CD4-positive, alpha-beta memory T cell (primary cell): ENCODE measurements around the gene ISX. TPM values are rescaled to one million over a fixed set of nuclear protein-coding genes. Genes with fewer than 3 reads are reported as not detected.

Source experiments
- CTCF ChIA-PET: fragments of 350-600 bp; sonication (Branson Sonifier 250); formaldehyde crosslinking; loops from one replicate; lab custom pipeline; 2021; ENCODE audit warnings: inconsistent platforms; ENCODE audit not compliant: partially characterized antibody; lab: Charles Lee
- POLR2A ChIA-PET: fragments of 350-600 bp; sonication (Branson Sonifier 250); formaldehyde crosslinking; loops from one replicate; lab custom pipeline; 2021; ENCODE audit not compliant: partially characterized antibody; lab: Charles Lee
- DNase-seq, 5 donors: peaks; one replicate each; pipeline versions ENCODE4 v3.0.0 to v3.0.0-alpha.2; 2020 to 2022; ENCODE audit warnings: mixed read lengths in 1 of 5
- H3K27ac ChIP-seq: one replicate; pipeline ENCODE4 v1.7.0; 2013; ENCODE audit warnings: low read depth, low read length
- H3K27me3 ChIP-seq: 2 replicates; pipeline ENCODE4 v1.7.0; 2013; ENCODE audit warnings: mild to moderate bottlenecking, low read length, moderate library complexity; ENCODE audit not compliant: insufficient read depth
- H3K36me3 ChIP-seq: 2 replicates; pipeline ENCODE4 v1.7.0; 2013; ENCODE audit warnings: mild to moderate bottlenecking, low read length, moderate library complexity; ENCODE audit not compliant: insufficient read depth
- H3K4me1 ChIP-seq: 2 replicates; pipeline ENCODE4 v1.7.0; 2013; ENCODE audit warnings: mild to moderate bottlenecking, low read length, moderate library complexity; ENCODE audit not compliant: insufficient read depth
- H3K4me3 ChIP-seq, 2 donors: one replicate each; pipeline ENCODE4 v1.7.0; 2013; ENCODE audit warnings: low read length in 2 of 2, mild to moderate bottlenecking in 1 of 2
- H3K9me3 ChIP-seq, 2 donors: one replicate each; pipeline ENCODE4 v1.7.0; 2013; ENCODE audit warnings: low read length in 2 of 2, control low read depth in 1 of 2; ENCODE audit not compliant: control insufficient read depth in 1 of 2
- H3K27ac Mint-ChIP-seq, 7 donors: one replicate each; pipeline ENCODE4 v1.8.0; 2020 to 2021; ENCODE audit warnings: mixed read lengths in 7 of 7, mild to moderate bottlenecking in 6 of 7, inconsistent platforms in 3 of 7, moderate library complexity in 3 of 7
- H3K27me3 Mint-ChIP-seq, 2 donors: one replicate each; pipeline ENCODE4 v1.8.0; 2020 to 2021; ENCODE audit warnings: mixed read lengths in 2 of 2
- H3K36me3 Mint-ChIP-seq, 2 donors: one replicate each; pipeline ENCODE4 v1.8.0; 2020 to 2021; ENCODE audit warnings: mixed read lengths in 2 of 2, inconsistent platforms in 1 of 2, mild to moderate bottlenecking in 1 of 2
- H3K4me1 Mint-ChIP-seq, 4 donors: one replicate each; pipeline ENCODE4 v1.8.0; 2020 to 2021; ENCODE audit warnings: mixed read lengths in 4 of 4, mild to moderate bottlenecking in 1 of 4
- H3K4me3 Mint-ChIP-seq, 8 donors: one replicate each; pipeline ENCODE4 v1.8.0; 2020 to 2021; ENCODE audit warnings: mixed read lengths in 8 of 8, mild to moderate bottlenecking in 7 of 8, moderate library complexity in 6 of 8, inconsistent platforms in 3 of 8
- H3K9me3 Mint-ChIP-seq, 8 donors: one replicate each; pipeline ENCODE4 v1.8.0; 2020 to 2021; ENCODE audit warnings: mixed read lengths in 8 of 8, mild to moderate bottlenecking in 5 of 8, inconsistent platforms in 3 of 8, moderate library complexity in 1 of 8
- intact Hi-C: fragments of 100-400 bp; cut with micrococcal nuclease; formaldehyde crosslinking; loops from one replicate; pipeline ENCODE4 v1.15.1; 2023
- polyA plus RNA-seq, 2 donors: library from polyadenylated mRNA; unstranded; fragments of 300-500 nt; fragmentation: Illumina TruSeq; gene quantifications; one replicate each; pipeline ENCODE4 v1.2.3, GENCODE V29; 2021
- total RNA-seq, 2 experiments: library from RNA; stranded (reverse); gene quantifications; one replicate each; pipeline ENCODE4 v1.2.3, GENCODE V29; 2021

Gene ISX
- total and polyA plus RNA-seq, 4 experiments from 2014 or later, result not detected

DNA sequence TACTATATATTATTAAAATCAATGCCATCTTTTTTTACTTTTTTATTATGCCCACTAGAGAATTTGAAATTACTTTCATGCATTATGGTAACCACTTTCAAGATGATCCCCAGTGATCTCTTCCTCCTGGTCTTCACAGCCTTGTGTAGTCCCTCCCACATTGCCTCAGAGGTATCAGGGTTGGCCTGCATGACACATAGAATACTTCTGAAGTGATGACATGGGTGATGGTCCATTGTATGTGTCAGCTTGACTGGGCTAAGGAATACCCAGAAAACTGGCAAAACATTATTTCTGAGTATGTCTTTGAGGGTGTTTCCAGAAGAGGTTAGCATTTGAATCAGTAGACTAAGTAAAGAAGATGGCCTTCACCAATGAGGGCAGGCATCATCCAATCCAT, 14.2 kb upstream of the ISX start:
- intact Hi-C loops, result no loop called here
- Histone ChIP-seq H3K9me3 (no peaks in the 10 kb centered on the region), H3K4me3 (no peak overlapping the region), H3K4me1 (no peaks in the 10 kb centered on the region), H3K27me3 (no peaks in the 10 kb centered on the region), H3K36me3 (no peaks in the 10 kb centered on the region), H3K27ac (no peak overlapping the region)
- ChIA-PET POLR2A (no interaction called here), CTCF (no interaction called here)
- peaks cover 0 to 9% (median 4%) of the 10 kb centered on the region in 8 donors for H3K9me3 Mint-ChIP-seq
- H3K4me1 Mint-ChIP-seq, result no peaks in the 10 kb centered on the region
- no peak overlapping the region for H3K27ac Mint-ChIP-seq
- peaks cover 10 to 25% of the 10 kb centered on the region in 2 donors for H3K27me3 Mint-ChIP-seq
- DNase-seq, result no peak
- H3K36me3 Mint-ChIP-seq, result no peaks in the 10 kb centered on the region
- H3K4me3 Mint-ChIP-seq, result no peak overlapping the region

DNA sequence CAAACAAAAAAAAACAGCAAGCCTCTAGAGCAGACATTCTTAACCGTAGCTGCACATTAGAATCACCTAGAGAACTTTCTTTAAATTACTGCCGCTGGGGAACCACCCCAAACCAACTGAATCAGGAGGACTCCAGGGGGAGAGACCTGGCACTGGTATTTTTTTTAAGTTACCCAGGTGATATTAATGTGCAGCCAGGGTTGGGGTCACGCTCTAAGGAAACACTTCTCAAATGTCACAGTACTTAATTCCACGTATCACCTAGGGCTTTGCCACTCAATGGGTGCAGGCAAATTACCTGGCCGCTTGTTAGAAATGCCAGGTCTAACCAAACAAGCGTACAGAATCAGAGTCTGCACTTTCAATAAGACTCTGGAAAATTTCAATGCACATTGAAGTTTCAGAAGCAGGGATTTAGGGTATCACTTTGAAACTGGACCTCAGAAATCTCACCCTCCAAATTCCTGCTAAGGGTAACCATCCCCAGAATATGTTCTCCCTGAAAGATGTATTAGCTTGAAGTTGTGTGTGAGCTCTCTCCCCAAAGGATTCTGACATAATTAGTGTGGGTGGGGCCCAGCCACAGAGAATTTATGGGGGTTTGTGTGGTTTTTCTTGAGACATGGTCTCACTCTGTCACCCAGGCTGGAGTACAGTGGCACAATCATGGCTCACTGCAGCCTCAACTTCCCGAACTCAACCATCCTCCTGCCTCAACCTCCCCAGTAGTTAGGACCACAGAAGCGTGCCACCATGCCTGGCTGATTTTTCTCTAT, 12.7 kb upstream of the ISX start:
- Histone ChIP-seq H3K9me3 (no peaks in the 10 kb centered on the region), H3K36me3 (no peaks in the 10 kb centered on the region), H3K4me1 (no peaks in the 10 kb centered on the region), H3K4me3 (no peak overlapping the region), H3K27me3 (no peaks in the 10 kb centered on the region), H3K27ac (no peak overlapping the region)
- H3K4me3 Mint-ChIP-seq, result no peak overlapping the region
- H3K27ac Mint-ChIP-seq, result no peak overlapping the region
- no peaks in the 10 kb centered on the region for H3K4me1 Mint-ChIP-seq
- ChIA-PET CTCF (no interaction called here), POLR2A (no interaction called here)
- no peaks in the 10 kb centered on the region for H3K36me3 Mint-ChIP-seq
- intact Hi-C loops, result no loop called here
- peaks cover 0 to 25% of the 10 kb centered on the region in 2 donors for H3K27me3 Mint-ChIP-seq
- DNase-seq, result no peak
- H3K9me3 Mint-ChIP-seq, result peaks cover 0 to 7% (median 2%) of the 10 kb centered on the region in 8 donors

DNA sequence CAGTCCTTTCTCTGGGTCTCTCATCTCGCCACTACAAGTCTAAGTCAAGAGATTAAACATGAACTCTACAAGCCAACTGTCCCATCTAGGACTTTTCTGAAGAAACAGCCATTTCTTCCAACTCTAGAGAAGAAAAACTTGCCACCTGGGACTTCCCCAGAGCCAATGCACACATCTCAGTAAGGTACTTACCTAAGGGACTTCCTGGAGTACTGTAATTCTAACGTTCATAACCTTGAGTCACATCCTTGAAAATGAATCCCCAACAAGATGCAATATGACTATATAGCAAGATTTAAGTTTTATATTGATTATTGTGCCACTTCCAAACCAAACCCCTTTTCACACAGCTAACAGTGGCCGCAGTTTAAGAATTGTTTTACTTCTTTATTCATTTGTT, 11.9 kb upstream of the ISX start:
- Histone ChIP-seq H3K9me3 (no peaks in the 10 kb centered on the region), H3K4me3 (no peak overlapping the region), H3K27ac (no peak overlapping the region), H3K27me3 (no peaks in the 10 kb centered on the region), H3K4me1 (no peaks in the 10 kb centered on the region), H3K36me3 (no peaks in the 10 kb centered on the region)
- POLR2A ChIA-PET, result no interaction called here
- H3K4me3 Mint-ChIP-seq, result no peak overlapping the region
- peaks cover 0 to 6% (median 2%) of the 10 kb centered on the region in 8 donors for H3K9me3 Mint-ChIP-seq
- H3K27ac Mint-ChIP-seq, result no peak overlapping the region
- H3K27me3 Mint-ChIP-seq, result peaks cover 0 to 21% of the 10 kb centered on the region in 2 donors
- intact Hi-C loops, result no loop called here
- no peak for DNase-seq
- H3K4me1 Mint-ChIP-seq, result no peaks in the 10 kb centered on the region
- CTCF ChIA-PET, result no interaction called here
- H3K36me3 Mint-ChIP-seq, result no peaks in the 10 kb centered on the region

DNA sequence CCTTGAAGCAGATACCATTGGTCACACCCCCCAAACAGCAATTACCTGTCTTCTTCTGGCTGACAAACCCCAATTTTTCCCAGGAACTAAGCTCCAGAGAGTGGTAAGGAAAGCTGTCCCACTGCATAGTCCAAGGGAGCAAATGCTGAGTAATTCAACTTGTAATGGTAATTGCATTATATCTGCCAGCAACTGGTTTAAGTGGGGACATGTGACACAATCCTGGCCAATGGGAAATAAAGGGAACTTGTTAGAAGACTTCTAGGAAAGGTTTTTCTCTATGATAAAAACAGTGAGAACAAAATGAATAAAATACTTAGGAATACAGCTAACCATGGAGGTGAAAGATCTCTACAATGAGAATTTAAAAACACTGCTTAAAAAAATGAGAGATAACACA, 9.5 kb upstream of the ISX start:
- no peak for DNase-seq
- POLR2A ChIA-PET, result no interaction called here
- H3K27me3 ChIP-seq, result no peaks in the 10 kb centered on the region
- no peaks in the 10 kb centered on the region for H3K9me3 ChIP-seq
- Mint-ChIP-seq H3K27me3 (peaks cover 0 to 18% of the 10 kb centered on the region in 2 donors), H3K4me1 (no peaks in the 10 kb centered on the region), H3K4me3 (no peak overlapping the region), H3K9me3 (peaks cover 0 to 6% (median 4%) of the 10 kb centered on the region in 8 donors), H3K36me3 (no peaks in the 10 kb centered on the region), H3K27ac (no peak overlapping the region)
- no peak overlapping the region for H3K4me3 ChIP-seq
- H3K27ac ChIP-seq, result no peak overlapping the region
- H3K4me1 ChIP-seq, result no peaks in the 10 kb centered on the region
- CTCF ChIA-PET, result no interaction called here
- intact Hi-C loops, result no loop called here
- H3K36me3 ChIP-seq, result no peaks in the 10 kb centered on the region

DNA sequence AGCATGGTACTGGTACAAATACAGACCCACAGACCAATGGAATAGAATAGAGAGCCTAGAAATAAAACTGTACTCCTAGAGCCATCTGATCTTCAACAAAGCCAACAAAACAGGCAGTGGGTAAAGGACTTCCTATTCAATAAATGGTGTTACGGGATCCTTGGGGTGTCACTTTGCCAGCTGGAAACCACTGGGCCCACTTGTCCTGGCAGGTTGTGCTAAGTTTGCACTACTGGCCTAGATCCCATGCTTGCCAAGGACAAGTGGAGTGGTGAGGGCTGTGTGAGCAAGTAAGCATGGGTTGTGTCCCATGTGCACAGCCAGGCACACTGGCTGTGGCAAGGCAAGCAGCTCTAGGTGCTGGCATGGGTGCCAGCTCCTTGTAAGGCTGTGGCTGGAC, 8.8 kb upstream of the ISX start:
- intact Hi-C loops, result no loop called here
- CTCF ChIA-PET, result no interaction called here
- H3K4me1 ChIP-seq, result no peaks in the 10 kb centered on the region
- Mint-ChIP-seq H3K4me3 (no peak overlapping the region), H3K27me3 (peaks cover 0 to 18% of the 10 kb centered on the region in 2 donors), H3K4me1 (no peaks in the 10 kb centered on the region), H3K27ac (no peak overlapping the region), H3K36me3 (no peaks in the 10 kb centered on the region), H3K9me3 (peaks cover 0 to 6% (median 4%) of the 10 kb centered on the region in 8 donors)
- no peak overlapping the region for H3K27ac ChIP-seq
- no peak overlapping the region for H3K4me3 ChIP-seq
- H3K27me3 ChIP-seq, result no peaks in the 10 kb centered on the region
- no peaks in the 10 kb centered on the region for H3K9me3 ChIP-seq
- no peak for DNase-seq
- H3K36me3 ChIP-seq, result no peaks in the 10 kb centered on the region
- POLR2A ChIA-PET, result no interaction called here

DNA sequence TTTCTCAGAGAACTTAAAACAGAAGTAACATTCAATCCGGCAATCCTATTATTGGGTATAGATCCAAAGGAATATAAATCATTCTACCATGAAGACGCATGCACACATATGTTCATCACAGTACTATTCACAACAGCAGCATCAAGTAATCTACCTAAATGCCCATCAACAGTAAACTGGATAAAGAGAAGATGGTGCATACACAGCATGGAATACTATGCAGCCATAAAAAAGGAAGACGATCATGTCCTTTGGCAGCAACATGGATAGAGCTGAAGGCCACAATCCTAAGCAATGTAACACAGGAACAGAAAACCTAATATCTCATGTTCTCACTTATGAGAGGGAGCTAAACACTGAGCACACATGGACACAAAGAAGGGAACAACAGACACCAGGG, 6.3 kb upstream of the ISX start:
- H3K4me3 Mint-ChIP-seq, result no peak overlapping the region
- CTCF ChIA-PET, result no interaction called here
- POLR2A ChIA-PET, result no interaction called here
- H3K36me3 Mint-ChIP-seq, result no peaks in the 10 kb centered on the region
- Histone ChIP-seq H3K4me3 (no peak overlapping the region), H3K9me3 (no peaks in the 10 kb centered on the region), H3K36me3 (no peaks in the 10 kb centered on the region), H3K27ac (no peak overlapping the region), H3K27me3 (no peaks in the 10 kb centered on the region), H3K4me1 (no peaks in the 10 kb centered on the region)
- intact Hi-C loops, result no loop called here
- no peak overlapping the region for H3K27ac Mint-ChIP-seq
- DNase-seq, result no peak
- peaks cover 0 to 15% of the 10 kb centered on the region in 2 donors for H3K27me3 Mint-ChIP-seq
- peaks cover 0 to 6% (median 4%) of the 10 kb centered on the region in 8 donors for H3K9me3 Mint-ChIP-seq
- no peaks in the 10 kb centered on the region for H3K4me1 Mint-ChIP-seq

DNA sequence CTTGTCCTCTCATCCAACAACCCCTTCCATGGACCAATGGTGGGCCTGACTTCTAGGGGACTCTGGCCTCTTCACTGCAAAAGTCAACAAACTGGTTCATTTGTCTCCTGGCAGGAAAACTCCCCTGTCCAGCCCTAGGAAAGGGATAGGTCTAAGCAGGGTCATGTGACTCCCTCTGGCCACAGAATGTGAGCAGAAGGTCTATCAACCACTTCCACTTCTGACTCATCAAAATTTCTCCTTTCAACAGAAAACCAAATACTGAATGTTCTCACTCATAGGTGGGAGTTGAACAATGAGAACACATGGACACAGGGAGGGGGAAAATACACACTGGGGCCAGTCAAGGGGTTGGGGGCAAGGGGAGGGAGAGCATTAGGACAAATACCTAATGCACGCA, 1.3 kb upstream of the ISX start:
- Mint-ChIP-seq H3K36me3 (no peaks in the 10 kb centered on the region), H3K27me3 (peaks cover 0 to 2% of the 10 kb centered on the region in 2 donors), H3K4me3 (no peak overlapping the region), H3K9me3 (peaks cover 0 to 3% (median under 1%) of the 10 kb centered on the region in 8 donors), H3K4me1 (no peaks in the 10 kb centered on the region), H3K27ac (no peak overlapping the region)
- Histone ChIP-seq H3K4me3 (no peak overlapping the region), H3K27me3 (no peaks in the 10 kb centered on the region), H3K27ac (no peak overlapping the region), H3K9me3 (no peaks in the 10 kb centered on the region), H3K36me3 (no peaks in the 10 kb centered on the region), H3K4me1 (no peaks in the 10 kb centered on the region)
- CTCF ChIA-PET, result no interaction called here
- no peak for DNase-seq
- POLR2A ChIA-PET, result no interaction called here
- intact Hi-C loops, result no loop called here
